ENCODE measurements around the gene DGKG.

DGKG gene

GRCh38 chr3:186216900-186217819 is 144.9 kb downstream of the DGKG start:
- no peak for FAIRE-seq
- DNase-seq (ENCODE audit: low spot score): no peak

GRCh38 chr3:186214670-186215069 is 147.4 kb downstream of the DGKG start:
- DNase-seq (ENCODE audit: low spot score) (no peak), FAIRE-seq (no peak)

GRCh38 chr3:186213946-186214345 is 148.1 kb downstream of the DGKG start:
- DNase-seq (ENCODE audit: low spot score) (peak; percentile 28), FAIRE-seq (no peak)

- FAIRE-seq (no peak), DNase-seq (ENCODE audit: low spot score) (no peak)
These were observed 149.4 kb downstream of the DGKG start for GRCh38 chr3:186212611-186213010.

- DNase-seq (ENCODE audit: low spot score) (no peak), FAIRE-seq (no peak)
These were observed 151.1 kb downstream of the DGKG start for GRCh38 chr3:186210852-186211500.

- no peak for FAIRE-seq
- no peak for DNase-seq (ENCODE audit: low spot score)
These were observed 152.0 kb downstream of the DGKG start for GRCh38 chr3:186209810-186210752.

GRCh38 chr3:186208296-186208989 is 153.6 kb downstream of the DGKG start:
- DNase-seq (ENCODE audit: low spot score) (no peak), FAIRE-seq (no peak)

- FAIRE-seq: no peak
- no peak for DNase-seq (ENCODE audit: low spot score)
These were observed 154.5 kb downstream of the DGKG start for GRCh38 chr3:186207515-186207914.

GRCh38 chr3:186200726-186201125 is 161.3 kb downstream of the DGKG start:
- FAIRE-seq (no peak), DNase-seq (ENCODE audit: low spot score) (no peak)

- no peak for DNase-seq (ENCODE audit: low spot score)
- no peak for FAIRE-seq
These were observed 163.6 kb downstream of the DGKG start for GRCh38 chr3:186198442-186198841.

GRCh38 chr3:186194451-186194811 is 167.6 kb downstream of the DGKG start:
- no peak for DNase-seq (ENCODE audit: low spot score)
- FAIRE-seq: no peak

- DNase-seq (ENCODE audit: low spot score): no peak
- FAIRE-seq: no peak
These were observed 168.2 kb downstream of the DGKG start for GRCh38 chr3:186193534-186194450.

GRCh38 chr3:186192823-186193222 is 169.2 kb downstream of the DGKG start:
- FAIRE-seq (no peak), DNase-seq (ENCODE audit: low spot score) (no peak)

GRCh38 chr3:186189492-186189891 is 172.5 kb downstream of the DGKG start:
- no peak for FAIRE-seq
- DNase-seq (ENCODE audit: low spot score): no peak

GRCh38 chr3:186187401-186188275 is 174.4 kb downstream of the DGKG start:
- no peak for DNase-seq (ENCODE audit: low spot score)
- no peak for FAIRE-seq

- DNase-seq (ENCODE audit: low spot score) (no peak), FAIRE-seq (no peak)
These were observed 176.7 kb downstream of the DGKG start for GRCh38 chr3:186185194-186185787.

GRCh38 chr3:186184021-186184420 is 178.0 kb downstream of the DGKG start:
- DNase-seq (ENCODE audit: low spot score) (no peak), FAIRE-seq (no peak)

- DNase-seq (ENCODE audit: low spot score) (no peak), FAIRE-seq (no peak)
These were observed 179.2 kb downstream of the DGKG start for GRCh38 chr3:186182850-186183249.

- no peak for FAIRE-seq
- no peak for DNase-seq (ENCODE audit: low spot score)
These were observed 180.1 kb downstream of the DGKG start for GRCh38 chr3:186181901-186182300.
